ENCODE measurements around the gene KLHL29.

DNA sequence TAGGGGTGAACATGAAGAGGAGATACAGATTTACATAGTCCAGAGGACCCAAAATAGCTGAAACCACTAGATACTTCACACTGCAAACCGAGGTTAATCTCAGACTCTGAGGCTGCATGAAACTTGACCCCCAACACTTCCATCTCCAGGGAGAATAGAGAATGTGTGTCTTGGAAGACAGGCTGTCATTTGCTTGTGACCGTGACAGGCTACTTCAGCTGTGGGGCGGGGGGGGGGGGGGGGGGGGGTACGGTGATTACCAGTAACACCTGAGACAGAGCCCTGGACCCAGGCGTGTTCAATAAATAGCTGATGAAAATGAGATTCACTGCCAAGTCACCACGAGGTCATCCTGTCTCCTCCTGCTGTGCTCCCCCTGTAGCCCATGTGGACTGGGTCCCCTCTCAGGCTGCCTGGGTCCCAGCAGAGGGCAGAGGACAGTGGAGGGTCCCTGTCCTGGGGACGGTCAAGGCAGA is 5.7 kb upstream of the KLHL29 start:
- TF ChIP-seq, protein P1, sequence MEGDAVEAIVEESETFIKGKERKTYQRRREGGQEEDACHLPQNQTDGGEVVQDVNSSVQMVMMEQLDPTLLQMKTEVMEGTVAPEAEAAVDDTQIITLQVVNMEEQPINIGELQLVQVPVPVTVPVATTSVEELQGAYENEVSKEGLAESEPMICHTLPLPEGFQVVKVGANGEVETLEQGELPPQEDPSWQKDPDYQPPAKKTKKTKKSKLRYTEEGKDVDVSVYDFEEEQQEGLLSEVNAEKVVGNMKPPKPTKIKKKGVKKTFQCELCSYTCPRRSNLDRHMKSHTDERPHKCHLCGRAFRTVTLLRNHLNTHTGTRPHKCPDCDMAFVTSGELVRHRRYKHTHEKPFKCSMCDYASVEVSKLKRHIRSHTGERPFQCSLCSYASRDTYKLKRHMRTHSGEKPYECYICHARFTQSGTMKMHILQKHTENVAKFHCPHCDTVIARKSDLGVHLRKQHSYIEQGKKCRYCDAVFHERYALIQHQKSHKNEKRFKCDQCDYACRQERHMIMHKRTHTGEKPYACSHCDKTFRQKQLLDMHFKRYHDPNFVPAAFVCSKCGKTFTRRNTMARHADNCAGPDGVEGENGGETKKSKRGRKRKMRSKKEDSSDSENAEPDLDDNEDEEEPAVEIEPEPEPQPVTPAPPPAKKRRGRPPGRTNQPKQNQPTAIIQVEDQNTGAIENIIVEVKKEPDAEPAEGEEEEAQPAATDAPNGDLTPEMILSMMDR (IDR thresholded peaks at IDR 0.05; ENCODE audit: insufficient read depth, low read length) = no peak
- TF ChIP-seq, protein P2, sequence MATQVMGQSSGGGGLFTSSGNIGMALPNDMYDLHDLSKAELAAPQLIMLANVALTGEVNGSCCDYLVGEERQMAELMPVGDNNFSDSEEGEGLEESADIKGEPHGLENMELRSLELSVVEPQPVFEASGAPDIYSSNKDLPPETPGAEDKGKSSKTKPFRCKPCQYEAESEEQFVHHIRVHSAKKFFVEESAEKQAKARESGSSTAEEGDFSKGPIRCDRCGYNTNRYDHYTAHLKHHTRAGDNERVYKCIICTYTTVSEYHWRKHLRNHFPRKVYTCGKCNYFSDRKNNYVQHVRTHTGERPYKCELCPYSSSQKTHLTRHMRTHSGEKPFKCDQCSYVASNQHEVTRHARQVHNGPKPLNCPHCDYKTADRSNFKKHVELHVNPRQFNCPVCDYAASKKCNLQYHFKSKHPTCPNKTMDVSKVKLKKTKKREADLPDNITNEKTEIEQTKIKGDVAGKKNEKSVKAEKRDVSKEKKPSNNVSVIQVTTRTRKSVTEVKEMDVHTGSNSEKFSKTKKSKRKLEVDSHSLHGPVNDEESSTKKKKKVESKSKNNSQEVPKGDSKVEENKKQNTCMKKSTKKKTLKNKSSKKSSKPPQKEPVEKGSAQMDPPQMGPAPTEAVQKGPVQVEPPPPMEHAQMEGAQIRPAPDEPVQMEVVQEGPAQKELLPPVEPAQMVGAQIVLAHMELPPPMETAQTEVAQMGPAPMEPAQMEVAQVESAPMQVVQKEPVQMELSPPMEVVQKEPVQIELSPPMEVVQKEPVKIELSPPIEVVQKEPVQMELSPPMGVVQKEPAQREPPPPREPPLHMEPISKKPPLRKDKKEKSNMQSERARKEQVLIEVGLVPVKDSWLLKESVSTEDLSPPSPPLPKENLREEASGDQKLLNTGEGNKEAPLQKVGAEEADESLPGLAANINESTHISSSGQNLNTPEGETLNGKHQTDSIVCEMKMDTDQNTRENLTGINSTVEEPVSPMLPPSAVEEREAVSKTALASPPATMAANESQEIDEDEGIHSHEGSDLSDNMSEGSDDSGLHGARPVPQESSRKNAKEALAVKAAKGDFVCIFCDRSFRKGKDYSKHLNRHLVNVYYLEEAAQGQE (IDR thresholded peaks at IDR 0.05; ENCODE audit: insufficient replicate concordance, low read depth) = no peak
- TF ChIP-seq GABPA (IDR thresholded peaks at IDR 0.05; ENCODE audit: low read depth) (no peak), POLR2AphosphoS5 (IDR thresholded peaks at IDR 0.05; ENCODE audit: low read depth) (no peak), SPI1 (IDR thresholded peaks at IDR 0.05; ENCODE audit: borderline replicate concordance, low read depth) (no peak)

Measured in HL-60 (cell line).